ENCODE data around the gene FXYD6. TPM values are rescaled to one million over a fixed set of nuclear protein-coding genes. Genes with fewer than 3 reads are reported as not detected.

The FXYD6 gene
- total and polyA plus RNA-seq, 3 donors from 2014 or later: 186 to 439 (median 191) TPM

- Histone ChIP-seq H3K27me3 (no peaks in the 10 kb centered on the region), H3K4me1 (peaks cover 17% of the 10 kb centered on the region), H3K27ac (no peak overlapping the region), H3K9me3 (no peaks in the 10 kb centered on the region), H3K4me3 (no peak overlapping the region), H3K36me3 (ENCODE audit: low read depth, missing control alignments) (no peaks in the 10 kb centered on the region)
- intact Hi-C loops (cut with DNase I; ENCODE audit: low total_unique reads): no loop called here
- TF ChIP-seq, protein P1, sequence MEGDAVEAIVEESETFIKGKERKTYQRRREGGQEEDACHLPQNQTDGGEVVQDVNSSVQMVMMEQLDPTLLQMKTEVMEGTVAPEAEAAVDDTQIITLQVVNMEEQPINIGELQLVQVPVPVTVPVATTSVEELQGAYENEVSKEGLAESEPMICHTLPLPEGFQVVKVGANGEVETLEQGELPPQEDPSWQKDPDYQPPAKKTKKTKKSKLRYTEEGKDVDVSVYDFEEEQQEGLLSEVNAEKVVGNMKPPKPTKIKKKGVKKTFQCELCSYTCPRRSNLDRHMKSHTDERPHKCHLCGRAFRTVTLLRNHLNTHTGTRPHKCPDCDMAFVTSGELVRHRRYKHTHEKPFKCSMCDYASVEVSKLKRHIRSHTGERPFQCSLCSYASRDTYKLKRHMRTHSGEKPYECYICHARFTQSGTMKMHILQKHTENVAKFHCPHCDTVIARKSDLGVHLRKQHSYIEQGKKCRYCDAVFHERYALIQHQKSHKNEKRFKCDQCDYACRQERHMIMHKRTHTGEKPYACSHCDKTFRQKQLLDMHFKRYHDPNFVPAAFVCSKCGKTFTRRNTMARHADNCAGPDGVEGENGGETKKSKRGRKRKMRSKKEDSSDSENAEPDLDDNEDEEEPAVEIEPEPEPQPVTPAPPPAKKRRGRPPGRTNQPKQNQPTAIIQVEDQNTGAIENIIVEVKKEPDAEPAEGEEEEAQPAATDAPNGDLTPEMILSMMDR (IDR thresholded peaks at IDR 0.05): no peak
- TF ChIP-seq POLR2A (IDR thresholded peaks at IDR 0.05): no peak
- 89 to 90% methylated on average over 11 of the region's 11 CpGs for WGBS, 2 donors
- no peak for DNase-seq
Observed at GRCh38 chr11:117879516-117880480, 3.3 kb upstream of the FXYD6 start.

- TF ChIP-seq, protein P1 (IDR thresholded peaks at IDR 0.05): no peak
- no peak for TF ChIP-seq POLR2A (IDR thresholded peaks at IDR 0.05)
- Histone ChIP-seq H3K27ac (no peak overlapping the region), H3K4me3 (no peak overlapping the region), H3K36me3 (ENCODE audit: low read depth, missing control alignments) (no peaks in the 10 kb centered on the region), H3K9me3 (no peaks in the 10 kb centered on the region), H3K27me3 (no peaks in the 10 kb centered on the region), H3K4me1 (peaks cover 20% of the 10 kb centered on the region)
- 86 to 98% methylated on average over 3 of the region's 3 CpGs for WGBS, 2 donors
- no peak for DNase-seq
- intact Hi-C loops (cut with DNase I; ENCODE audit: low total_unique reads): no loop called here
Observed at GRCh38 chr11:117878939-117879475, 2.5 kb upstream of the FXYD6 start.

DNA sequence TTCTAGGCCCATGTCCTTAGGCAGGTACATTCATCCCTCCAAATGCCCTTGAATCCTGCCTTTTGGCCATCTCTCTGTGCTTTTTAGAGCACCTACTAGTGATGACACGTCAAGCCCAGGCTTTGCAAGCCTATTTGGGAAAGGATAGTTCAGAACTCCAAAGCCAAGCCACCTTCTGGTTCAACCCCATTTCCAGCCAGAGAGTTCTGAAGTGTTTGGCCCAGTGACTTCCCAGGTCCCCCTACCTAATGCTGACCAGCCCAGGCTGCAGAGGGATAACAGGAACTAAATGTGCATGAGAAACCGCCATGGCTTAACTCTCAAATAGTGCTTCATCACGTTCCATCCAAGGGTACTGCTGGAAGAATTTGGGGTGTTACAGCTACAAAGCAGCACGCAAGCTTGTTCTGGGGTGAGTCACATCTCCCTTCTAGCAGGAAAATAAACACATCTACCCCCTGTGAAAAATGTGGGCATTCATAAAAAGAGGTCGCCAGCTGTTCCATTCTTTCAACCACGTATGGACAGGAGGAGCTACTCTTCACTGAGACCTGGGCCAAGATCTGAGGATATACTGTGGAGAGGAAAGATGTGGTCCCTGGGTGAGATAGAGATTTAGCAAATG, 2.0 kb upstream of the FXYD6 start:
- H3K4me3 ChIP-seq: no peak overlapping the region
- no peaks in the 10 kb centered on the region for H3K9me3 ChIP-seq
- H3K27me3 ChIP-seq: no peaks in the 10 kb centered on the region
- intact Hi-C loops (cut with DNase I; ENCODE audit: low total_unique reads): no loop called here
- H3K27ac ChIP-seq: no peak overlapping the region
- peaks cover 25% of the 10 kb centered on the region for H3K4me1 ChIP-seq
- DNase-seq: no peak
- WGBS, 2 donors: 92% methylated on average over 6 of the region's 6 CpGs
- TF ChIP-seq POLR2A (IDR thresholded peaks at IDR 0.05): no peak
- TF ChIP-seq, protein P1 (IDR thresholded peaks at IDR 0.05): no peak
- H3K36me3 ChIP-seq (ENCODE audit: low read depth, missing control alignments): no peaks in the 10 kb centered on the region

DNA sequence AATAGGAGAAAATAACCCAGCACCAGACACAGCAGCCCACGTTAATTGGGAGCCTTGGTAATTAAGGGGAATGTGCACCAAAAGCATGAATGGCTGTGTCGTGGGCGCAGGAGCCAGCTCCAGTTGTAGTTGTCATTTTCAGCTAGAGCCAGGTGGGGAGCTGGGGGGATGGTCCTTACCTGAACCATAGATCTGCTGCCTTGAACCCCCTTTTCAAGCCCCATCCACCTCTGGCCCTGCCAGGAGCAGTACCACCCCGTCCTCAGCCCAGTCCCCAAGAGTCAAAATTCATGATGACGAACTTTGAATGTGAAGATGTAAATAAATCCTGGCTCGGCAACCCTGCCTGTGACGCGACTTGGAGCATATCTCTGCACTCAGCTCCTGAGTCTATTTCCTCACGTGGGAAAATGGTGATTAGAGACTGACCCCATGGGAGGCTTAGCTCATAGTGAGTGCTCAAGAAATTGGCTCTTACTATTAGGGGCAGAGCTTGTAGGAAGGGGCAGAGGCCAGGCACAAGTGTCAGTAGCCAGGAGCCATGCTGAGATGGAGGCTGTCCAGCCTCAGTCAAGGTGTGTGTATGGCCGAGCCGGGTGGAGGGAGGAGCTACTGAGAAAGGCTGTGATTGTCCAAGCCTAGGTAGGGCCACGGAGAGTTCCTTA, 794 bp upstream of the FXYD6 start:
- intact Hi-C loops (cut with DNase I; ENCODE audit: low total_unique reads): no loop called here
- peak overlapping the region; percentile 54 to 85 for H3K4me3 ChIP-seq
- peak; percentile 49 for DNase-seq
- peaks cover 37% of the 10 kb centered on the region for H3K4me1 ChIP-seq
- H3K27me3 ChIP-seq: no peaks in the 10 kb centered on the region
- no peaks in the 10 kb centered on the region for H3K9me3 ChIP-seq
- TF ChIP-seq, protein P1 (IDR thresholded peaks at IDR 0.05): no peak
- TF ChIP-seq POLR2A (IDR thresholded peaks at IDR 0.05): no peak
- H3K36me3 ChIP-seq (ENCODE audit: low read depth, missing control alignments): no peaks in the 10 kb centered on the region
- 11 to 15% methylated on average over 12 of the region's 12 CpGs for WGBS, 2 donors
- H3K27ac ChIP-seq: peak overlapping the region; percentile 85 to 92

All from testis (tissue), 3 donors.